HG02885 (cell line): ENCODE data around the gene IRX3.

Experiments used
- ATAC-seq: cut with Tn5 transposase; IDR thresholded peaks from one replicate; pipeline ENCODE4 v1.9.1; 2021; ENCODE audit warnings: mild to moderate bottlenecking; ENCODE audit not compliant: unreplicated experiment, poor library complexity

The IRX3 gene

GRCh38 chr16:54286366-54287130, at the start of gene IRX3:
TSS of gene IRX3 (minus strand) at chr16:54286787. CDS start at chr16:54286050, 737 bp downstream.
- no peak for ATAC-seq

- no peak for ATAC-seq
These were observed 48.6 kb upstream of the IRX3 start for GRCh38 chr16:54335230-54335629.

DNA sequence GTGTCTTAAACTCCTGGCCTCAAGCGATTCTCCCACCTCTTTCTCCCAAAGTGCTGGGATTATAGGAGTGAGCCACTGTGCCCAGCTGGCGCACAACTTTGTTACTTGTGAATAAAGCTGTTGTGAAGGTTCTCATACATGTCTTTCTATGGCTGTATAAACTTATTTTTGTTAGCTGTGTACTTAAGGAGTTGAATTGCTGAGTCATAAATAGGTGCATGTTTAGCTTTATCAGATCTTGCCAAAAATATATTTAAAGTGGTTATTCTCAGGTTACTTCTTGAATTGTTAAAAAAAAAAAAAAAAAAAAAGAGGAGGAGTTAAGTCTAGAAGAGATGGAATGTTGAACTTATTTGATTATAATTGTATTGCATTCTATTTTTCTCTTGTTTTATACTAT, 47.6 kb upstream of the IRX3 start:
- no peak for ATAC-seq

DNA sequence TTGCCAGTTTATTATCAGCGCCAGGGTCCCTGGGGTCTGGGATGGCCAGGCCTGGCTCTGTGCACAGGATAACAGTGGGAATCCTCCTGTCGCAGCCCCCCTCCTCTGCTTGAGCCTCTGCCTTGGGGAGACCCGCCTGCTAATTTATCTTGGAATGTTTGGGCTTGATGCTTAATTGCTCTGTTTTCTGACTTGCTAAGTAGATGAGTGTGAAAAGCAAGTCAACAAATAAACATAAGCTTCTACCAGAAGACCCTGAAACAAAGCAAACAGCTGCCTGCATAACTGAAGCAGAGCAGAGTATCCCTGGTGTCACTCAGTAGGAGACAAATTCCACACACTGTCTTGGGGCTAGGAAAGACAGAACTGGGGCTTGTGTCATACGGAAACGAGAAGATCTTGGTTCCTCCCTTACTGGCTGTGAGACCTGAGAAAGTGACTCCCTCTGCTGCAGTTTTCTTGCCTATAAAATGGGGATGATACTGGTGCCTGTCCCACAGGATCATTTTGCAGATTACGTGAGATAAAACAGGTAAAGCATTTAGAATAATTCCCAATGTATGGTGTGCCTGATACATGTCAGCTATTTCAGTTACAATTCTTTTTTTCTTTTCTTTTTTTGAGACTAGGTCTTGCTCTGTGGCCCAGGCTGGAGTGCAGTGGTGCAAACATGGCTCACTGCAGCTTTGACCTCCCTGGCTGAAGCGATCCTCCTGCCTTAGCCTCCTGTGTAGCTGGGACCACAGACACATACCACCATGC, 44.8 kb upstream of the IRX3 start:
- ATAC-seq: no peak

DNA sequence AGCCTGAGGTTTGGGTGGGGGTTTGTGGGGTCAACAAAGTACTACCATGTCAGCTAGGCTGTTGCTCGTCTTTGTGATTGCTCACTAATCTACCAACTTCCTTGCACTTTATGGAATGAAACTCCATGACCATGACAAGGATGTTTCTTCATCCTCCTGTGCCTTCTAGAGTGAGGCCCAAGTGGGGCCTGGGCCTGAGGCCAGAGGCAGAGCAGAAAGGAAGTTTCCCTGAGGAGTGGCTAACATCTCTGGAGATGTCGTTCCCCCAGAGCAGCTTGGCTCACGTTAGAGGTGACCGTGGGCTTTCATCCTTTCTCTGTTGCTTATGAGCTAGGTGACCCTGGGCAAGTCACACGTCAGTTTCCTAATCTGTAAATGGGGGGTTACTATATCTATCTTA, 41.0 kb upstream of the IRX3 start:
- no peak for ATAC-seq

DNA sequence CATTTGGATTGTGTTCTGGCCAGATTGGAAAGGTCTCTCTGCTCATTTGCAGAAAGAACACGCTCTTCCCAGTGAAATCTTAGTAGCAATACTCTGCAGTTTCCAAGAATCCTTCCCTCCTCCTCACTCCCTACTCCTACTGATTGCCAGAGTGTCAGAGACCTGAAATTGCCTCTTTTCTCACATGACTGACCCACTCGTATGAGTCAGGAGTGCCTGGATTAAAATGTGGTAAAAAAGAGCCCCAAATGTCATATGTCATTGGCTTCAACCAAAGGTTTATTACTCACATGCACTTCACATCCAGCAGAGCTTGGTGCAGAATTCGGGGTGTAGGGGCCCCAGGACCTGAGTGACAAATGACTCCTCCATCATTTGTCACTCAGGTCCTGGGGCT, 39.7 kb upstream of the IRX3 start:
- ATAC-seq: no peak

DNA sequence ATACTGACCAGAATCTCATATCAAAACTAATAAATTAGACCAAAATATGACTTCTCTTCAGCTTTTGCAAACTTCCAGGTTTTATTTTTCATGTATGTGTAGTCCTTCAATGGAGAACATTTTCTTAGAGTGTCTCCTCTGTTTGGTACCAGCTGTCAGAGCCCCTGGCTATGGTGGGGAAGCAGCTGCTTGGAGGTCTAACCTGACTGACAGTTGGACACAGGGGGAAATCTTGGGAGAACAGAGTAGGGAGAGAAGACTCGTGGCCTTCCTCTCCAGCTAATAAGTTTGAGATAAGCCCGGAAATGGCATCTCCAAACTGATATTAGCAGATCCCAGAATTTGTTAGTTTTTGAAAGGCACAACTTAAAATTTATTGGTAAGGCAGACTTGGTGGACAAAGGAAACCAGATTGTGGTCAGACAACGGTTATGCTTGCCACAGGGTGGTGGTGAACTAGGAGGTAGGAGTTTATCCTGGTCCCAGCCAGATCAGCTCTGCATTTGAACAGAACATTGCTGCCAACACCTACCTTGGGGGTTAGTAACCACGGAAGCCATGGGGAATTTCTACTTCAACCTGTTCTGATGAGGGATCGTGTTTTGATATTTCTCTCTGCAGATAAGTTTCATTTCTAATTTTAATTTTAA, 39.2 kb upstream of the IRX3 start:
- no peak for ATAC-seq

GRCh38 chr16:54324716-54325115, 38.1 kb upstream of the IRX3 start:
- ATAC-seq: no peak

DNA sequence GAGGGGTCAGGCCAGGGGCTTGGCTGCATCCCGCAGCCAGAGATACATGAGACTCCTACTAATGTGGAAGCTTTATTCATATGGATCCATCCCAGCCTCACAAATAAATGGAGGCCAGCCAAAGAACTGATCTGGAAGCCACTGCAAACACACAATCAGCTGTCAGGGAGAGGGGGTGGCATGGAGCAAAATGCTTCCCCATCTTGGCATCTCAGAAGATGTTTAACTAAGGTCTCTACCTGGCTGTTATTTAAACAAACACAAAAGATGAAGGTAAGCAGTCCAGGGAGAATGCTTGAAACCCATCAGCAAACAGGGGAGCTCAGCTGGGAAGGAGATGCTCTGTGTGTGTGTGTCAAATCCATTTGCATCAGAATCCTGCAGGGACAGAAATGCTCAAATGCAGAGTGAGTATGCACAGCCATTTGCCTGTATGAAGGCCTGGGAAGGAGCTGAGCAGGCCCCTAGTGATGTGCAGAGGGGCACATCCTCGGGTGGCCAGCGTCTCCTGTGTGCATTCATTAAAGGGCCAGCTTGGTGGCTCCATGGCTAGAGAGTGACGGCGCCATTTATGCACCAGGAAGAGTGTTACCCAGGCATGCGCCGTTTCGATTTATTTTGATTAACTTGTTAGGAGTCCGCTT, 34.2 kb upstream of the IRX3 start:
- ATAC-seq: no peak

DNA sequence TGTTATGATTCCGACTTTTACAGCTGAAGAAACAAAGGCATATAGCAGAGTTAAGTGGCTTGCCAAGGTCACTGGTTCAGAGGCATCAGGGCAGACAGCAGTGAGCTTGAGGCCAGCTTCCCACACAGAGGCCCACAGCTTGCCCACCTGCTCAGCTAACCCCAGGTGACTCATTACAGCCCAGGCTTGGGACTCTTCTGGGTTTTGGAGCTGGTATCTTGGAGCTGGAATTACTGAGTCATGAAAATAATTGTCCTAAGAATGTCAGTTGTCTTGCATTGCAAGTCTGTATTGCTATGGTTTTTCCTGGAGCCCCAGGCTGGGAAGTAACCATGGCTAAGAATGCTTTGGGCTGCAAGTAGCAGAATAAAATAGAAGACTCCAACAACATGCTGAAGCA, 32.4 kb upstream of the IRX3 start:
- ATAC-seq: no peak

- ATAC-seq: no peak
These were observed 30.6 kb upstream of the IRX3 start for GRCh38 chr16:54317101-54317611.

DNA sequence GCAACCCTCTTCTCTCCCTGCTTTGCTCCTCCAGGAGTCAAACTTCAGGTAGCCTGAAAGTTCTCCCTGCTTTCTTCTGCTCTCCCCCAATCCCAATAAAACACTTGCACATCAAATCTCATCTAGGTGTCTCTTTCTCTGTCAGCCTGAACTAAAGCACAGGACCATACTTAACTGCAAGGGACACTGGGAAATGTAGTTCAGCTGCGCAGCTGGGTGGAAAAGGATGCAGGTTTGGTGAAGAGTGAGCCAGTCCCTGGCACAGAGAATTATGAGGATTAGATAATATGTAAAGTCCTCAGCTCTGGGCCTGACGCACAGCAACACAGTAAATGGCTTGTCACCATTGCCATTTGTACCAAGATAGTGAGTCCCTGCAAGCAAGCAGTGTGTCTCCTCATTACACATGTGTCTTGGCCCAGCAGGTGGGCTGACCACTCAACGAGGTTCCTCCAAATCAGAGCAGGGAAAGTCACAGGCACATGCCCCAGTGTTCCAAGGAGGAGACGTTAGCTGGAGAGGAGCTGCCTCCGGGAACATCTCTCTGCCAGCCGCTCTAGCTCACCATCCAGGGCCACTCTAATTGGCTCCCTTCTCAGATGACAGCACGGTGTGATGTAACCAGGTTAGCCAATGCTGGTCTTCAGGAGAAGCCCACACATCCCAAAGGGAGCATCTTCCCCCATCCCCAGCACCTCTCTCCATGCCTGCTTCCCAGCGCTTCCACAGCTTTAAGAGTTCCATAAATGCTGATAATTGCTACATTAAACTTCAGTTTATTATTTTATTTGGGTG, 29.7 kb upstream of the IRX3 start:
- ATAC-seq: no peak

DNA sequence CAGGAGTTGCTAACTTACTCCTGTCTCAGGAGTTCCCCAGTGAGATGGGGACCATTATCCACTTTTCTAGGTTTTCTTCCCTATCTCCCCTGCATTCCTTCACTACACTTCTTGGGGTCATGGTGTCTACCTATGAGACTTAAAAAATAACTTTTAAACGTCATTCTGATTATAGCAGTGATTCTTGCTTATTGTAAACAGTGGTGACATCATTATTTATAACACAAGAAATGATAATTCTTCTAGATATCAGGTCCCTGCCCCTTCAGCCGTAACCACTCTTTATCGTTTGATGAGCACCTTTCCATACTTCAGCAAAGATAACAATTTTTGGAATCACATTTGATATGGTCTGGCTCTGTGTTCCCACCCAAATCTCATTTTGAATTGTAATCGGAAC, 27.2 kb upstream of the IRX3 start:
- ATAC-seq: no peak

DNA sequence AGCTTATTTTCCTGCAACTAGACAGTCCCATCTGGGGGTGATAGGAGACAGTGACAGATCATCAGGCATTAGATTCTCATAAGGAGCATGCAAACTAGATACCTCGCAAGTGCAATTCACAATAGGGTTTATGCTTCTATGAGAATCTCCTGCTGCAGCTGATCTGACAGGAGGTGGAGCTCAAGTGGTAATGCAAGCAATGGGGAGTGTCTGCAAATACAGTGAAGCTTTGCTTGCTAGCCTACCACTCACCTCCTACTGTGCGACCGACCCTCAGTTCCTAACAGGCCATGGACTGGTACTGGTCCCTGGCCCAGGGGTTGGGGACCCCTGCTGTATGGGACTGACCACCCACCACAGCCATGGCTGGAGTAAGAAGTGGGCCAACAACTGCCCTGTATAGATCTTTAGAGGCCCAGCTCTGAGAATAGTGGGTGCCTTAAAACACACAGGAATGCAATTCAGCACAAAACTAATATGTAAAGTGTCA, 26.0 kb upstream of the IRX3 start:
- ATAC-seq: no peak

- ATAC-seq: no peak
These were observed 22.8 kb upstream of the IRX3 start for GRCh38 chr16:54309341-54309740.

DNA sequence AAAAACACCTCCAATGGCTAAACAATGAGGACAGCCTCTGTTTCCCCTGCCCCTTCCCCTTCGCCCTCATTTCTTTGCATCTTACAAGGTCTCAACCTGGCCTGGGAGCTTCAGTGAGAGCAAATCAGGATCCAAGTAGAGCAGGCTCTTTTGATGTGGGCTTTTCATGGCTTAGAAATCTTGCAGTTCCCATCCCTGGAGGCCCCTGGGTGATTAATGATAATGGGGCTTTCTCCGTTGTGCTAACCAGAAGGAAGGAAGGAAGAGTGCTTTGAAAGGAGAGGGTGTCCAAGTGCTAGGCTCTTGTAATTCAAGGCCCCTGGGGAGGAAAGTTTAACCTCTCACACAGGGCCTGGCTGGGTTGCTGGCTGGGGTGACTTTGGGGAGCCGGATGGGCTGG, 18.5 kb upstream of the IRX3 start:
- ATAC-seq: no peak

DNA sequence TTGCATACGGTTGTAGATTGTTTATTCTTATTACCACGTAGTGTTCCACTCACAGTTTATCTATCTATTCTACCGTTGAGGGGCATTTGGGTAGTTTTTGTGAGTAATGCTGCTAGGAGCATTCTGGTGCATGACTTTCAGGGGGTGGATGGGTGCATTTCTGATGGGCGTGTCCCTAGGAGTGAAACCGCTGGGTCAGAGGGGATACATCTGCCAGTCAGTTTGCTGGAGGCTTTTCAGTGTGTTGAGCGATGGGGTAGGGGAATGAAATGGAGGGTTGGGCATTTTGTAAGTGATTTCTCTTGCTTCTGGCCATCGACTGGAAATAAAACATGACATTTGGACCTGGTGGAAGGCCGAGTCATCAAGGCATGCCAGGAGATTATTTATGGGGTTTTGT, 17.0 kb upstream of the IRX3 start:
- no peak for ATAC-seq

- ATAC-seq: no peak
These were observed 10.6 kb upstream of the IRX3 start for GRCh38 chr16:54297154-54297553.

DNA sequence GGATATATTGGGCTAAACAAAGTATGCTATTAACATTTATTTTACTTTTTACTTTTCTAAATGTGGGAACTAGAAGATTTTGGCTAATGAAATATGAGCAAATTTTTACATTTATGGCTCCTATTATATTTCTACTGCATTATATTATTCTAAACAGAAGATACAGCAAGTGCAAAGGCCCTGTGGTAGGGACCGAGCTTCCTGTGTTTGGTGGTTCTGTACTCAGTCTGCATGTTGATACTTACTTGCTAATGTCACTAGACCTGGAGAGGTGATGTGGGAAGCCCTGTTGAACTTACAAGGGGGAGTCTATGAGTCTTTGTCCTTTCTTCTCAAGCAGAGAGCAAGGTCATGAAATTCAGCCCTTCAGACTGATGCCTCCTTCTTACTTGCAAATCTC, 10.0 kb upstream of the IRX3 start:
- ATAC-seq: no peak
